NOMO-1 (cell line): Measurements from ENCODE around the gene SYNE3.

Experiments
- DNase-seq, 2 experiments: peaks; one replicate each; lab custom pipeline; 2025; ENCODE audit not compliant: unreplicated experiment in 2 of 2; lab: John Stamatoyannopoulos, UW

SYNE3 gene

DNA sequence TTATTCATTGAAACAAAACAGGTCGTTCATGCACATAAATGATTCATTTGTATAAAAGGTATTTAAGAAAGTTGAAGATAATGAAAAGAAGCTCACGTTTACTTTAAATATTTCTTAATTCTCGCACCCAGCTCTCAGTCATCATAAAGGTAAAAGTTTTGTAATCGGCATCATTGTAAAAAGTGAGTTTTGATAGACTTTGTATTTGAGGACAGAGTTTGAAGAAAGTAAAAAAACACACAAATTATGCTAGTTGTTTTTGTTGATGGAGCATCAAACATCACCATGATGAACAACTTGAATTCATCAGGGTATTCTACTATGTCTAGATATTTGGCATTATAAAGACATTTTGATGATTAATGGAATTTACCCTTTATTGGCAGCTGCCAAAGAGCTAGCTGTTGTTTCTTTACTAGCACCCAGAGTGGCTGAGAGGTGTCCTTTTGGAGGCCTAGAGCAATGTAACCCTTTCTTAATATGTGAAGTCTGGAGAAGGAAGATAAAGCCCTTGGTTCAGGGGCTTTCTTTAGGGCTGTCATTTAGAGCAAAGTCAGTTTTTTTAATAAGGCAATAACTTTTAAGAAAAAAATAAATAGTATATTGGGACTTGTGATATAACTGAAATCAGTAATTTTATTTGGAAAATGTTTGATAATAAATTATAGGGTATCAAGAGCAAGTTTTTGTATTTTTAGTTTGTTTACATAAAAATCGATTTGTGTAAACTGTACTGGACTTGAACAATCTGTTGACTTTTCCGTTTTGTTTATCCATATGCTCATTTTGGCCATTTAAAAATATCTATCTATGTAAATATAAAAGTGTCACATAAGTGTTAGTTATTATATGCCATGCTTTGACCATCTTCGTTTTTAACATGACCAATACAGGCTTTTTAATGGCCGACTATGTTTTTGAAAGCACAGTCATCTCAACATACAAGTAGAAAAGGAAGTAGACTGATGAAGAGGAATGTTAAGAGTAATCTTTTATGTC is 25.8 kb upstream of the SYNE3 start:
- DNase-seq: no peak

DNA sequence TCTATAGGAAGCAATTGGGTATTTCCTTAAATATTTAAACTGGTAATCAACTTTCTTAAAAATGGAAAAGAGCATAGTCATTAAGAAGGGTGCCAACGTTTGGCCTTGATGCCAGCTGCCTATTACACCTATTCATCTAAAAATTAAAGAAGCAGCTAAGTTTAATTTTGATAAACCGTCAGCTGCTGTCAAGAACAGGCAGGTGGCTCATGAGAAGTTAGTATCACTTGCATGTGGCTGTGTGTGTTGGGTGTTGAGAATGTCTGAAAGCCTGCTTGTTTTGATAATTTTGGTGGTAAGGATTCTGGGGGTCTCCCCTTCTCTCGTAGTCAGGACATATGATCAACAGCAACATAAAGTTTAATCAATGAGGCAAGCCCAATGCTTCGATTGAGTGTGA is 24.9 kb upstream of the SYNE3 start:
- DNase-seq: no peak

GRCh38 chr14:95540236-95540855 is 23.9 kb upstream of the SYNE3 start:
- no peak for DNase-seq

GRCh38 chr14:95538801-95539509 is 22.5 kb upstream of the SYNE3 start:
- DNase-seq: no peak

DNA sequence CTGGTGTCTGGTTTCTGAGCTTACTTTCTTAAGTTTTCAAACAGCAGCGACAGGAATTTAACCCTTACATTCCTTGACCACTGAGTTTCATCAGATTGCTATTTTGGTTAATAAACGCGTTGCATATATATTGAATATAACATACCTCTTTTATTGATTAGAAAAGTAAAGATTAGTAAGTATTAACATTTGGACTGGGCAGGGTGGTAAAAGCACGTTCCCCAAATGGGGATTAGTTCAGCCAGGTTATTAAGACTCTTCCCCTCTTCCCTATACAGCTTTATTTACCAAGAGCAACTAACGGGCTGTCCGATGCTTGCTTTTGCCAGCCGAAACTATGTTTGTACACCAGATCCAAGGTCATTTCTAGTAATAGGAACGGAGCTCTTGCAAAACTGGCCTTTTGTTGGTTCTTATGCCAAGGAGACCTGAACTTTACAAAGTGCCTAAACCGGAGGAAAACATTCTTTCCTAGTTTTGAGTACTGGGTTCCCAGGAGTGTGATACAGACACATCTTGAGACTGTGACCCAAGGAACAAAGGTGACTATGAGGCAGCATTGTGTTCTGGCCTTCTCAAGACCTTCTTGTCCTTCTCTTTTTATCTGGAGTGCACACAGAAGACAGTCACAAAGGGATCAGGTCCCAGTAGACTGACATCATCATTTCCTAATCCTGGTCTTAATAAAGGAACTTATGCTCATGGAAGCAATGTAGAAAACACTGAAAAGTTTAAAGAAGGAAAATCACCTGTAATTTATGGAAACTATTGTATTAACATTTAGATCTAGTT is 21.0 kb upstream of the SYNE3 start:
- DNase-seq: no peak

DNA sequence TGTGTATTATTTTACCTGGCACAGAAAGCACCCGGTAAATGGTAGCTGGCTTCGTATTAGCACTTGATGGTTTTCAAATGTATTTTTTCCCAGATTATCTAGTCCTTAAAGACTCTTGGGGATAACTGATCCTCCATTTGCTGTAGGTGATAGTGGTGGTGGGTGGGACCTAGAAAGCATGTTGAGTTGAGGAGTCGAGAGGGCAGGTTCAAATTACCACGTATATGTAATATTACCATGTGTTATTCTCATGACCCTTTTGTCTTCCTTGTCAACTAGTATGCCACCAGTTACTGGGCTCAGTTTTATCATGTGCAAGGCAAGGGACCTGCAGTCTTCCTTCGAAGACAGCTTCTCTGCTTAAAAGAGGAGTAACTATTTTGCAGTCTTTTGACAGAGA is 20.2 kb upstream of the SYNE3 start:
- no peak for DNase-seq

- DNase-seq: no peak
These were observed 19.7 kb upstream of the SYNE3 start for GRCh38 chr14:95536036-95536593.

GRCh38 chr14:95535226-95536021 is 19.0 kb upstream of the SYNE3 start:
- peak in 1 of 2 experiments; percentile 13 for DNase-seq

- DNase-seq: peak; percentile 98 to 99
These were observed 18.1 kb upstream of the SYNE3 start, which contains the start of gene GLRX5 for GRCh38 chr14:95534299-95535225. TSS of gene GLRX5 (plus strand) at chr14:95535050. CDS start at chr14:95535090, 40 bp downstream.

- DNase-seq: peak in 1 of 2 experiments; percentile 35
These were observed 17.4 kb upstream of the SYNE3 start for GRCh38 chr14:95533822-95534221.

DNA sequence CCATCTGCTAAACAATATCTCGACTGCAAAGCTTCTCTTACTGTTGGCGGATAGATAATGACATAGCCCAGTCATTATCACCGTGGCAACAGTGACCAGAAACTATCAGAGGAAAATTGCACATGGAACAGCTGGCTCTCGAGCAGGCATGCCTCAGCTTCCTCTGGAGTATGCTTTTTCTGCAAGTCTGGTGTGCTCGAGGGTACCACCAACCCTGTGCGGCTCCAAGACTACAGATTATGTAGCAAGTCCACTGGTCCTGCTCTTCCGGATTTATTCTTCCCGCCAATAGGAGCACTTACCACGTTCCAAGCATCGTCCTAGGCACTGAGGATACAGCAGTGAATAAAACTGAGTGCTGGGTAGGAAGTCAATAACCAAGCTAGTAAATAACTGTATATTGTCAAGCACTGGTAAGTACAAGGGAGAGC is 17.0 kb upstream of the SYNE3 start:
- DNase-seq: peak in 1 of 2 experiments; percentile 35

DNA sequence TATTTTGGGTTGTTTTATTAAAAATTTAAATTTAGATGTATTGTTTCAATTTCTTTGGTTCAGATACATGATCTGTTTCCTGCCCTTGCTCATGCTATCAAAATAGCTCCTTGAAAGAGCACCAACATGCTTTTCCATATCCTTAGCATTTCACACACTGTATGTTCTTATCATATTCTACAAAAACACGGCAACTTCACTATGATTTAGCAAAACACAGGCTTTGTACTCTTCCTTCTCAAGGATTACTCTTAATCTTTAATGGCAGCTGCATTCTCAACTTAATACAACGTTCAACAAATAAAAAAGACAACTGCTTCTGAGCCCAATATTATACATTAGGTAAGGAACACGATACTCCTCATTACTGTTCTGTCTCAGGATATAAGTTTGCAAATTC is 15.5 kb upstream of the SYNE3 start:
- DNase-seq: no peak

DNA sequence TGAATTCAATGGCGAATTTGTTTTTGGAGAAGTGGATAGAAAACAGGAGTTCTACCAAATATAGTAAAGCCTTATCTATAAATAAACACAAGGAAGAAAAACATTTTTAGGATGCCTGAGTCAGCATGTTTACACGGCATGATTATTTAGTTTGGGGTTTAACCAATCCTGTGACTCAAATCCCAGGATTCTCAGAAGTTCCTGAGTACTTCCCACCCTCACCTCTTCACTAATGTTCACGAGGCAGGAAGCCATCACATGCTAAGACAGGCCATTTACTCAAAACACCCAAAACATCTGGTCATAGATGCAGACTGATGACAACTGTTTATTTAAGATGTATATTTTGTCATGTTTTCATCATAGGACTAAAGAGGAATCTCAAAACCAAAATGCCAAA is 15.0 kb upstream of the SYNE3 start:
- no peak for DNase-seq

DNA sequence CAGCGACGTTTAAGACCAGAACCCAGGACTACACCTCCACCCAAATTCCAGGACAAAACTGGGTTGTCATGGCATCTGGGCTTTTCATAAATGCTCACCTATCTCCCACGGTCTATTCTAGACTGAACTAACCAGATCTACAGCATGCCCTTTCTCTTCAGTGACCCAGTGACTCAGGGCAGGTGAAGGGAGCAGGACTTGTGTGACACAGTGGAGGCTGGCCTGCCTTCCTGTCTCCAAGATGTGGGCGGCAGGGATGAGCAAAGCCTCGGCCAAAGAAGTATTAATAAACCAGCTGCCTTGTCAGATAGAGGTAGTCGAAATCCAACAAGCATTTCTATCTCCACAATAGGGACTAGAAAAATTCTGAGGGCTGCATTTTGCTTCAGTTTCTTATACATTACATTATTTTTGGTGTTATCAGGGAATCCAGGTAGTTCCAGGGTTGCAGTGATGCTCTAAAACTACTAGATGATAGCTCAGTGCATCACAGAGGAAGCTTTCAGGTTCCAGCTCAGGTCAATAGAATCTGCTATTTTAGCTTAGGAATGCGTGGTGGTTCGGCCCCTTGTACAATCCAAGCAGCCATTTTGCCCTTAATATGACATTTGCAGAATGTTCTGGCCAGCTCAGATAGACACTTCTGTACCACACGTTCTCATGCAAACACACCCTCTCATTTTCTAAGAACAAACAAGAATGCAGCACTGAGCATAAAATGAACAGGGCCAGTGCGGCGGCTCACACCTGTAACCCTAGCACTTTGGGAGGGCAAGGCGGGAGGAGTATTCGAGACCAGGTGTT is 14.2 kb upstream of the SYNE3 start:
- DNase-seq: no peak

- DNase-seq: no peak
These were observed 12.8 kb upstream of the SYNE3 start for GRCh38 chr14:95529216-95529615.

- peak; percentile 21 to 60 for DNase-seq
These were observed 11.0 kb upstream of the SYNE3 start for GRCh38 chr14:95527387-95528002.
